Measurements from ENCODE around the gene PBX1. TPM values are rescaled to one million over a fixed set of nuclear protein-coding genes. Genes with fewer than 3 reads are reported as not detected.

Gene PBX1
- total and polyA plus RNA-seq, 2 experiments from 2014 or later = 14.8 to 61.6 TPM

DNA sequence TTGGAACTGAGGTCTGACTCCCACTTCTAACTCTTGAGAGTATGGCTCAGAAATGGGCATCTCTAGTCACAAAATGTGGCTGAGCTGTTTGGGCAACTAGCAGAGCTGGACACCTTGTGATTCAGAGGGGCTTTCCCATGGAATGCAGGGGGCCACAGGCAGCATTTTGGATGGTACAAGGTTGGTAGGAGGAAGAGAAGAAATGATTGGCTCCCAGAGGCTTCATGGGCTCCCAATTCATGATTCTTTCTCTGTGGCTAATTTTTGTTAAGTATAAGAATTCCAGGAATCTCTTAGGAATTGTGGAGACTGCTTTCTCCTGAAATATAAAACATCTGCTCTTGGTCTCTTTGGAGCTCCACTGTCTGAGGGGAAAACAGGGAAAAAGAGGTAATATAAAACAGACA is 49.7 kb downstream of the PBX1 start:
- no peak overlapping the region for H3K4me2 ChIP-seq
- no peak overlapping the region for H2AFZ ChIP-seq
- peaks cover 89% of the 10 kb centered on the region for H3K79me2 ChIP-seq
- H3K9me2 ChIP-seq (replicated peaks; ENCODE audit: insufficient read depth) = no peaks in the 10 kb centered on the region
- H4K20me1 ChIP-seq (ENCODE audit: insufficient read depth, poor library complexity, severe bottlenecking) = no peaks in the 10 kb centered on the region
- DNase-seq (ENCODE audit: low spot score) = no peak
- no peak overlapping the region for H3K27ac ChIP-seq
- H3K4me1 ChIP-seq (ENCODE audit: insufficient read depth) = peaks cover 47% of the 10 kb centered on the region
- H3K9me3 ChIP-seq (ENCODE audit: low read depth) = no peaks in the 10 kb centered on the region
- TF ChIP-seq EZH2phosphoT487 (IDR thresholded peaks at IDR 0.05; ENCODE audit: low read depth, severe bottlenecking, unreplicated experiment) = no peak
- TF ChIP-seq, protein P1, sequence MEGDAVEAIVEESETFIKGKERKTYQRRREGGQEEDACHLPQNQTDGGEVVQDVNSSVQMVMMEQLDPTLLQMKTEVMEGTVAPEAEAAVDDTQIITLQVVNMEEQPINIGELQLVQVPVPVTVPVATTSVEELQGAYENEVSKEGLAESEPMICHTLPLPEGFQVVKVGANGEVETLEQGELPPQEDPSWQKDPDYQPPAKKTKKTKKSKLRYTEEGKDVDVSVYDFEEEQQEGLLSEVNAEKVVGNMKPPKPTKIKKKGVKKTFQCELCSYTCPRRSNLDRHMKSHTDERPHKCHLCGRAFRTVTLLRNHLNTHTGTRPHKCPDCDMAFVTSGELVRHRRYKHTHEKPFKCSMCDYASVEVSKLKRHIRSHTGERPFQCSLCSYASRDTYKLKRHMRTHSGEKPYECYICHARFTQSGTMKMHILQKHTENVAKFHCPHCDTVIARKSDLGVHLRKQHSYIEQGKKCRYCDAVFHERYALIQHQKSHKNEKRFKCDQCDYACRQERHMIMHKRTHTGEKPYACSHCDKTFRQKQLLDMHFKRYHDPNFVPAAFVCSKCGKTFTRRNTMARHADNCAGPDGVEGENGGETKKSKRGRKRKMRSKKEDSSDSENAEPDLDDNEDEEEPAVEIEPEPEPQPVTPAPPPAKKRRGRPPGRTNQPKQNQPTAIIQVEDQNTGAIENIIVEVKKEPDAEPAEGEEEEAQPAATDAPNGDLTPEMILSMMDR (IDR thresholded peaks at IDR 0.05; ENCODE audit: poor library complexity) = no peak
- TF ChIP-seq EZH2 (IDR thresholded peaks at IDR 0.05; ENCODE audit: borderline replicate concordance) = no peak
- no peaks in the 10 kb centered on the region for H3K27me3 ChIP-seq
- H3K36me3 ChIP-seq (replicated peaks; ENCODE audit: insufficient read depth, low read depth) = no peaks in the 10 kb centered on the region
- no peak overlapping the region for H3K4me3 ChIP-seq

DNA sequence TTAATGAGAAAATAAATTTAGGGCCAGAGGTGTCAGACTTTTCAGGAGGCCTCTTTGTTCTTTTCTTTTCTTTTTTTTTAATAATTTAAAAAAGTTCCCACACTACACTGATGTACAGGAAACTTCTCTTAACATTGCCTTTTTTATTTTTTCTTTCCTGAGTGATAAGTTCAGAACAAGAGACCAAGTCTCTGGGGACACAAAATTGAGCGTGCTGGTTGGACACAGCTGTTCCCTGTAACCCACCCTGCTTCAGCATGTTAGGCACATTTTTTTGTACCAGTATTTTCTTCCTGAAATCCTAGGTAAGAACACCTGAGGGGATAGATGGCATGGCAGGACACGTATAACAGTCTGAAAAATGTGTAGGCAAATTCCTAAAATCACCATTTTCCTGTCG is 50.1 kb downstream of the PBX1 start:
- WGBS (ENCODE audit: low lambda C conversion rate, missing lambda C conversion rate) = 79% methylated on average over 3 of the region's 3 CpGs
- Histone ChIP-seq H3K4me3 (no peak overlapping the region), H2AFZ (no peak overlapping the region), H3K27me3 (no peaks in the 10 kb centered on the region), H3K9me2 (replicated peaks; ENCODE audit: insufficient read depth) (no peaks in the 10 kb centered on the region), H3K79me2 (peaks cover 93% of the 10 kb centered on the region), H4K20me1 (ENCODE audit: insufficient read depth, poor library complexity, severe bottlenecking) (no peaks in the 10 kb centered on the region), H3K4me2 (no peak overlapping the region), H3K27ac (no peak overlapping the region), H3K4me1 (ENCODE audit: insufficient read depth) (peaks cover 46% of the 10 kb centered on the region), H3K9me3 (ENCODE audit: low read depth) (no peaks in the 10 kb centered on the region), H3K36me3 (replicated peaks; ENCODE audit: insufficient read depth, low read depth) (no peaks in the 10 kb centered on the region)
- TF ChIP-seq, protein P1 (IDR thresholded peaks at IDR 0.05; ENCODE audit: poor library complexity) = no peak
- TF ChIP-seq EZH2 (IDR thresholded peaks at IDR 0.05; ENCODE audit: borderline replicate concordance) (no peak), EZH2phosphoT487 (IDR thresholded peaks at IDR 0.05; ENCODE audit: low read depth, severe bottlenecking, unreplicated experiment) (no peak)
- DNase-seq (ENCODE audit: low spot score) = no peak

DNA sequence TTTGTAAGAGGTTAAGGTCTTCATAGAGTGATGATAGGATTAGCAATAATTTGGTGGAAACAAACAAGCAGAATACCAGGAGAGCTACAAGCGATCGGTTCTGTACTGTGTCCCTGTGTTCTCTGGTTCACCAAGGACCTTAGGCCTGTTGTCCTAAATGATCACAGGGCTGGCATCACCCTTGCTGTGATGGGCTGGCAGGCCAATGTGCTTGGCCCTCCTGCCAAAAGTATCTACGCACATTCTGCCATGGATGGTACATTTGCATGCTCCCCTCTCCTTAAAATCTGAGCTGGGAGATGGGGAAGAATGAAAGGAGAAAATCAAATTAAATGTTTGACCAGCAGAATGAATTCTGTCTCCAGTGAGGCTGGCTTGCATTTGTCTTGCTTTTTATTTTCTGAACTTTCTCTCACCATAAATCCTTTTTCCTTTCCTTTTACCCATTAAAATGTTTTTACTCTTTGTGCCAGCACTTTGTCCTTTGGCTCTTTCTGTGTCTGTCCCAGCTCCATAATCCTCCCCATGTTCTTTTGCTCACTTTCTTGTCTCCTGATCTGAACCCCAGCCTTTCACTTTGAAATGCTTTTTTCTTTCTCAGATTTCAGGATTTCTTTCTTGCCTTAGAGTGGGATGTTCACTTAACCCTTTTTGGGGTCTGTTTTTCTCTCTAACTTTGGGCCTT is 51.7 kb downstream of the PBX1 start:
- H3K27me3 ChIP-seq = no peaks in the 10 kb centered on the region
- H3K9me2 ChIP-seq (replicated peaks; ENCODE audit: insufficient read depth) = no peaks in the 10 kb centered on the region
- peak overlapping the region; percentile 27 for H3K27ac ChIP-seq
- H4K20me1 ChIP-seq (ENCODE audit: insufficient read depth, poor library complexity, severe bottlenecking) = no peaks in the 10 kb centered on the region
- no peak overlapping the region for H3K4me3 ChIP-seq
- H3K9me3 ChIP-seq (ENCODE audit: low read depth) = no peaks in the 10 kb centered on the region
- no peak overlapping the region for H2AFZ ChIP-seq
- H3K4me1 ChIP-seq (ENCODE audit: insufficient read depth) = peaks cover 37% of the 10 kb centered on the region
- no peak overlapping the region for H3K4me2 ChIP-seq
- WGBS (ENCODE audit: low lambda C conversion rate, missing lambda C conversion rate) = 92% methylated on average over 3 of the region's 3 CpGs
- peaks cover 93% of the 10 kb centered on the region for H3K79me2 ChIP-seq
- no peaks in the 10 kb centered on the region for H3K36me3 ChIP-seq (replicated peaks; ENCODE audit: insufficient read depth, low read depth)
- no peak for DNase-seq (ENCODE audit: low spot score)
- TF ChIP-seq EZH2 (IDR thresholded peaks at IDR 0.05; ENCODE audit: borderline replicate concordance) = no peak
- TF ChIP-seq, protein P1 (IDR thresholded peaks at IDR 0.05; ENCODE audit: poor library complexity) = no peak
- no peak for TF ChIP-seq EZH2phosphoT487 (IDR thresholded peaks at IDR 0.05; ENCODE audit: low read depth, severe bottlenecking, unreplicated experiment)
